HG03442 (cell line): ENCODE measurements around the gene PLCH1.

Experiments used
- ATAC-seq: cut with Tn5 transposase; IDR thresholded peaks from one replicate; pipeline ENCODE4 v1.9.1; 2021; ENCODE audit warnings: mild to moderate bottlenecking, moderate library complexity; ENCODE audit not compliant: unreplicated experiment

PLCH1 gene

GRCh38 chr3:155701882-155702465, 42.9 kb downstream of the PLCH1 start:
- peak; percentile 82 for ATAC-seq

- no peak for ATAC-seq
Measured at GRCh38 chr3:155697542-155697941, 47.3 kb downstream of the PLCH1 start.

DNA sequence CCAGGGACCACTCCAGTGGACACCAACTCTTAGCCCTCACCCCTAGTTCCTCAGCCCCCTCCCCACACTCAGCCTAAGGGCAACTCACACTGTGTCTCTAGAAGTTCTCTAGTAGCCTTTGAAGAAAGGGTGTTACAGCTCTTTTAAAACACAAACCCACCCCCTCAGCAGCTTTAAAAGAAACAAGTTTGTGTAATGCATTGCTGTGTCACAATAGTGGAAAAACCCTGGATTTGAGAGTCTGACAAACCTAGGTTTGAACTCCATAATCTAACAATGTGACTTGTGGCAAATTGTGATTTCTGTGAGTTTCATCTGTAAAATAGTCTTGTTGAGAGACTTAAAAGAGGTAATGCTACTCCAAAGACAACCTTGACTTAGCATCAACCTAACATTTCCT, 54.0 kb downstream of the PLCH1 start:
- no peak for ATAC-seq

- no peak for ATAC-seq
Measured at GRCh38 chr3:155688481-155688880, 56.4 kb downstream of the PLCH1 start.

DNA sequence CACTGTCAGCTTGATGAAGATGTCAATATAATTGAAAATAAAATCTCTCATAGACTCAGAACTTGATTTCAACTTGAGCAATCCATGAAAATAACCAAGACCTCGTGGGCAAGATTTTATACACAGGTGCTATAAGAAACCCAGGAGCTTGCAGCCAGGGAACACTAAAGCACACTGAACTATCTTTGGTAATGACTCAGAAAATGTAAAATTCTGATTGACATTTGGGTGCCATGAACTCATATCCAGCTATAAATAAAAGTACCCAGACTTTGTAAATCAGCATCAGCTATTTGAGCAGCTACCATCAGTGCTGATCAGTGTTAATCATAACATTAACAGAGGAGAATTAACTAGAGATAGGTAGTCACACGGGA, 61.5 kb downstream of the PLCH1 start:
- ATAC-seq, result no peak

DNA sequence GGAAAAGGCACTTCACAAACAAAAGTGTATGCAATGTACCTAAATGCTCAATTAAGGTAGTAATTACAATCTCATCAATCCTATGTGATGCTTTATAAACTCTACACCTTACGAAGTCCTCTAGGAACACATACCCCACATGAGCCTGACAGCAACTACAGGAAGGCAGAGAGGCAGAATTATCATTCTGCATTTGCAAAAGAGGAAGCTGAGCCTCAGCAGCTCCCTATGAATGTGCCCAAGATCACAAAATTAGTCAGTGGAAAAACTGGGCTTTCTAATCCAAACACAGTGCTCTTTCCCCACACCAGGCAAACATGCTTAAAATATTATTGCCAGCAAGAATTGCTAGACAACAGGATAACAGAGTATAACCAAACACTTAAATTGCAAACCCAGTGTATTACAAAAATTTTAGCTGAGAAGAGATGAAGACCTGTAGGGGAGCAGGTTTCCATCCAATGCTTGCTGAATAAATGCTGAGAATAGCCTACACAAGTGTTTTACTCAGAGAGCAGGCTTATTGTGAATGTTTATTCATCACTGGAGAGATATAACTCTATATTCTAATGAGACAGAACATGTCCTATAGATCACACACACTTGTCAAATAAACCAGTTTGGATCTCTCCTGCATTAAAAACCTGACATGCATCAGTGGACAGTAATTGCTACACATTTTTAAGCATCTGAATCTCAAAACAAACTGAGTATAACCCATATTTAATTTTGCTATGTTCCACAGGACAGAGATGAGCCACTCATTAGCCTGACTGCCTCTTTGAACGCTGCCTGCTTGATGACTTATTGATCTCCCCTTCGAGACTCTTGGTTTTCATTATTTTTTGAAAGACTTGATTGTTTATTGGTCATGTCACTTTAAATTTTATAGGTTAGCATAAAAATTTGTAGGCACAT, 62.2 kb downstream of the PLCH1 start:
- no peak for ATAC-seq

GRCh38 chr3:155676252-155676981, 68.5 kb downstream of the PLCH1 start:
- no peak for ATAC-seq

DNA sequence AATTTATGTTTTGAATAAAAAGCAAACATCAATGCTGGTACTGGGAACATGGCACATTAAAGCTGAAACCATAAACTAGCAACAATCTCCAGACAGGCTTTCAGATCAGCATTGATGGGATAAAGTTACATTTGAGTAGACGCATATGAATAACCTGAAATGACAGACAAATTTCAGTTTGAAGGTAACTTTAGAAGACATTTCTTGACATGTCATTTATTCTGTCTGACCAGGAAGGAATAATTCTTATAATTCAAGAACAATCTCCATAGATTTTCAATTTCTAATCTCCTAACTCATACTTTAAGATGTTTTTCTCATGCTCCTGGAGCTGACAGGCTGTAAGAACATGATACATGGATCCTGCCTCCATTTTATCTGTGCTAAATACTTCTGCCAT, 69.8 kb downstream of the PLCH1 start:
- ATAC-seq, result no peak

DNA sequence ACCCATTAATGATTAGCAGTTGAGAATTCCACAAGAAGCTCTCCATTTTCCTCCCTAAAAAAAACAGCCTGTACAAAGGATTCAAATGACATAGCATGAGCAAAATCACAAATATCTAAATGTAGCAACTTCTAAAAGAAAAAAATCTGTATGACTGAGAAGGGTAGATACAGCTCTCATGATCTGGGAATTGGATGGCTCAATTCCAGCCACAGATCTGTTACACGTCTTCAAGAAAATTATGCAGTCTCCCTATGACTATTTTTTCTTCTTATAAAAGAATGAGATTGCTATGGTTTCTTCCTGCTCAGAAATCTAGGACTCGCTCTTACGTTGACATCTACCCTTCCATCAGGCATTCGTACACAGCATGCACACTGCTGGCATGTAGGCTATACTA, 71.5 kb downstream of the PLCH1 start:
- ATAC-seq, result no peak

DNA sequence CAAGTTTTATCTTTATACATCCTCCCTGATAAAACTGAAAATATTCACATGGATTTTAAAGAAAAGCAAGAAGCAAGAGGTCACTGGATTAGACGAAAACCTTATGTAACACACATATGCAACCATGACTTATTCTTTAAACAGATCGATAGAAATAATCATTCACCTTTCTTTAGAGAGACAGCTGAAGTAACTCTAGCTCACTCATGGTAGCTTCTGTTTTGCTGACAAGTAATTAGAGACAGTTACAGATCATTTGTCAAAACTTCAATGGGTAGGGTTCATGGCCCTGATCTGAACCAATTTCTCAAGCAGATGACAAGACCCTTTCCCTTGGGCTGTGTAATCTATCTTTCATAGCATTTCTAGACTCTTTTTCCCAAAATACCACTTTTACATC, 74.5 kb downstream of the PLCH1 start:
- no peak for ATAC-seq

DNA sequence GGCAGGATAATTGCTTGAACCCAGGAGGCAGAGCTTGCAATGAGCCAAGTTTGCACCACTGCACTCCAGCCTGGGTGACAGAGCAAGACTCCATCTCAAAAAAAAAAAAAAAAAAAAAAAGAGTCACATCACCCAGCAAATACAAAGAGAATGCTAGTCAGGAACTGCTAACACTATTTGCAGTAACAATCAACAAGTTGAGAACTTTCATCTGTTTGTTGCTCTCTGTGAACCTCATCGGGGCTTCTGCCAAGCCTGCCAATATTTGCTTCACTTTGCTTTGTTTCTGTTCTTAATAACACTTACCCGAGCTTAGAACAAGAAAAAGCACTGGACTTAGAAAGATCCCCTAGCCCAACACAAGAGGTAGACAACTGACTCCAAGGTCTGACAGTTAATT, 76.9 kb downstream of the PLCH1 start:
- ATAC-seq, result no peak

DNA sequence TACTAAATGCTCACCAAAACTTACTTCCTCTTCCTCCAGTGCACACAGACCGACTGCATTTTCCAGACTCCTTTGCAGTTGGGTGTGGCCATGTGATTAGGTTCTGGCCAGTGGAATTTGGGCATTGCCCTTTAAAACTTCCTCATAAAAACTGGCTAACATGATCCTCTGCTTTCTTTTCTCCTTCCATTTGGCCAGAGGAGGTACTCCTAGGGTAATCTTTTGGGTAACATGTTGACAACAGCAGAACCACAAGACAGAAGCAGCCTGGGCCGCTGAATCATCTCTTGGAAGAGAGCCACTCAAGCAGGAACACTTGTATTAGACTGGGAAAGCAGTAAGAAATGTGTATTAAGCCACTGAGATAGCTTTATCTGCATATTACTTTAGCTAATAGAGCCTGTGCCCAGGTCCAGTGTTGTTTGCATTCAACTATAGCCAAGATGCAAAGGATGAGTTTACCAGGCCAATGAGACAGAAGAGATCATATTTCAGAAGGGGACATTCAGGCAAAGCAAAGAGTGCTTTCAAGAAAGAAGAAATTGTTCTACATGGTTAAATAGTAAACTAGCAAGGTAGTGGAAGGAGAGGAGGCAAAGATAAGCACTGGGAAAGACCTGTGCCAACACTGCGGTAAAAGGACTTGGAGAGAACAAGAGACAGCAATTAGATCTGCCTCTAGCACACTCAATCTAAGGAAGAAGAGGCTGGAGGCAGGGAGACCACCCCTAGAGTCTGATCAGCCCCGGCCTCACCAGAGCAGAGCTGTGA, 79.8 kb downstream of the PLCH1 start:
- no peak for ATAC-seq

GRCh38 chr3:155663467-155664212, 81.2 kb downstream of the PLCH1 start:
- no peak for ATAC-seq

- ATAC-seq, result no peak
Measured at GRCh38 chr3:155661760-155662159, 83.1 kb downstream of the PLCH1 start.

GRCh38 chr3:155661042-155661441, 83.8 kb downstream of the PLCH1 start:
- no peak for ATAC-seq

DNA sequence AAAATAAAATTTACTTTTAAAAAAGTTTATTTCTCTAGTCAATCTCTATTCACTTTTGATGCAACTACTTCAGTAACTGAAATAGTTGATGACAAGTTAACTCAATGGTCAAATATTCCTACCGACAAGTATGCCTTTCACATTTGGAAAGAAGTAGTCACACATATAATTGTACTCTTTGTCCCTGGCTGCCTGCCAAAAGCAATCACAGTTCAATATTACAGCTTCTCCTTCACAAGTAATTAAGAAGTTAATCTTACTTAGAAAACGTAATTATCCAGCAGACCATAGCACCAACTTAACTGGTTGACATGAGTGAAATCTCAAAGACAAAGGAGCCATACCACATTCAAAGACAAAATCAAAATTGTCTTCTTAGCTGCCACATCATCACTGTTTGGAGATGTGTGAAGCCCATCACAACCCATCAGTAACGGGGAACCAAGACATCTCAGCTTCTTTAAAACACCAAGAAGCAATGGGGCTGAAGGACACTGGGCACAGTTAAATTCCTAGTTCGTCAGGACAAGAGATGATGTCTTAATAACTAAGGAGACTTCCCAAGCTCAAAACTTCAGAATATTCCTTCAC, 86.1 kb downstream of the PLCH1 start:
- no peak for ATAC-seq

DNA sequence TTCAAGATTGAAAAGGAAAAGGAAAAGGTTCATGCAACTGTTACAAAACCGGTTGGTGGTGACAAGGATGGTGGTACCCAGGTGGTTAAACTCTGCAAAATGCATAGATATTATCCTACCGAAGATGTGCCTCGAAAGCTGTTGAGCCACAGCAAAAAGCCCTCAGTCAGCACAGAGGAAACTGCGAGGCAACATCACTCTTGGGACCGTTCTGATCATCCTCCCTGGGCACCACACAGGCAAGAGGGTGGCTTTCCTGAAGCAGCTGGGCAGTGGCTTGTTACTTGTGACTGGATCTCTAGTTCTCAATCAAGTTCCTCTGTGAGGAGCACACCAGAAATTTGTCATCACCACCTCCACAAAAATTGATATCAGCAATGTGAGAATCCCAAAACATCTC, 86.9 kb downstream of the PLCH1 start:
- no peak for ATAC-seq

- ATAC-seq, result no peak
Measured at GRCh38 chr3:155657161-155657560, 87.7 kb downstream of the PLCH1 start.

- no peak for ATAC-seq
Measured at GRCh38 chr3:155656466-155656865, 88.4 kb downstream of the PLCH1 start.
